ENCODE measurements around the gene PLK1.
A peak's percentile ranks its signal among the peaks of the same experiment; 100 is the strongest.

PLK1 gene

GRCh38 chr16:23668225-23668624 is 10.5 kb upstream of the PLK1 start:
- Mint-ChIP-seq H3K9me3 (no peaks in the 10 kb centered on the region), H3K27ac (no peak overlapping the region), H3K27me3 (no peaks in the 10 kb centered on the region), H3K36me3 (ENCODE audit: low read depth) (peaks cover 82% of the 10 kb centered on the region), H3K4me3 (no peak overlapping the region), H3K4me1 (ENCODE audit: low read depth) (peaks cover 22% of the 10 kb centered on the region)

GRCh38 chr16:23668873-23669272 is 9.8 kb upstream of the PLK1 start:
- peaks cover 84% of the 10 kb centered on the region for H3K36me3 Mint-ChIP-seq (ENCODE audit: low read depth)
- peaks cover 22% of the 10 kb centered on the region for H3K4me1 Mint-ChIP-seq (ENCODE audit: low read depth)
- H3K4me3 Mint-ChIP-seq: no peak overlapping the region
- H3K27me3 Mint-ChIP-seq: no peaks in the 10 kb centered on the region
- no peaks in the 10 kb centered on the region for H3K9me3 Mint-ChIP-seq
- H3K27ac Mint-ChIP-seq: no peak overlapping the region

- H3K4me3 Mint-ChIP-seq: no peak overlapping the region
Measured at GRCh38 chr16:23670137-23670776, 8.4 kb upstream of the PLK1 start.

GRCh38 chr16:23673971-23674614 is 4.6 kb upstream of the PLK1 start:
- H3K36me3 Mint-ChIP-seq (ENCODE audit: low read depth): peaks cover 33% of the 10 kb centered on the region
- no peak overlapping the region for H3K4me3 Mint-ChIP-seq

More at GRCh38 chr16:23670137-23670776, 8.4 kb upstream of the PLK1 start:
- peaks cover 70% of the 10 kb centered on the region for H3K36me3 Mint-ChIP-seq (ENCODE audit: low read depth)
- peak overlapping the region; percentile 36 for H3K27ac Mint-ChIP-seq
- no peaks in the 10 kb centered on the region for H3K9me3 Mint-ChIP-seq
- H3K4me1 Mint-ChIP-seq (ENCODE audit: low read depth): peaks cover 22% of the 10 kb centered on the region
- no peaks in the 10 kb centered on the region for H3K27me3 Mint-ChIP-seq

GRCh38 chr16:23676924-23677480 is 1.7 kb upstream of the PLK1 start:
- no peaks in the 10 kb centered on the region for H3K9me3 Mint-ChIP-seq
- peaks cover 19% of the 10 kb centered on the region for H3K4me1 Mint-ChIP-seq (ENCODE audit: low read depth)
- H3K27me3 Mint-ChIP-seq: no peaks in the 10 kb centered on the region
- no peak overlapping the region for H3K27ac Mint-ChIP-seq
- no peak overlapping the region for H3K4me3 Mint-ChIP-seq
- peaks cover 29% of the 10 kb centered on the region for H3K36me3 Mint-ChIP-seq (ENCODE audit: low read depth)

More at GRCh38 chr16:23673971-23674614, 4.6 kb upstream of the PLK1 start:
- no peaks in the 10 kb centered on the region for H3K9me3 Mint-ChIP-seq
- H3K4me1 Mint-ChIP-seq (ENCODE audit: low read depth): peaks cover 27% of the 10 kb centered on the region
- H3K27me3 Mint-ChIP-seq: no peaks in the 10 kb centered on the region
- no peak overlapping the region for H3K27ac Mint-ChIP-seq

GRCh38 chr16:23679274-23679985 is 741 bp downstream of the PLK1 start:
- Mint-ChIP-seq H3K9me3 (no peaks in the 10 kb centered on the region), H3K4me3 (peak overlapping the region; percentile 92), H3K27ac (peak overlapping the region; percentile 49), H3K27me3 (no peaks in the 10 kb centered on the region), H3K36me3 (ENCODE audit: low read depth) (peaks cover 35% of the 10 kb centered on the region), H3K4me1 (ENCODE audit: low read depth) (peaks cover 19% of the 10 kb centered on the region)

GRCh38 chr16:23679986-23680336 is 1.3 kb downstream of the PLK1 start:
- Mint-ChIP-seq H3K27ac (no peak overlapping the region), H3K4me1 (ENCODE audit: low read depth) (peaks cover 19% of the 10 kb centered on the region), H3K27me3 (no peaks in the 10 kb centered on the region), H3K4me3 (peak overlapping the region; percentile 92), H3K36me3 (ENCODE audit: low read depth) (peaks cover 38% of the 10 kb centered on the region), H3K9me3 (no peaks in the 10 kb centered on the region)

GRCh38 chr16:23682181-23682580 is 3.5 kb downstream of the PLK1 start:
- Mint-ChIP-seq H3K27ac (no peak overlapping the region), H3K36me3 (ENCODE audit: low read depth) (peaks cover 56% of the 10 kb centered on the region), H3K4me3 (no peak overlapping the region), H3K4me1 (ENCODE audit: low read depth) (peaks cover 19% of the 10 kb centered on the region), H3K9me3 (no peaks in the 10 kb centered on the region), H3K27me3 (no peaks in the 10 kb centered on the region)

- Mint-ChIP-seq H3K4me1 (ENCODE audit: low read depth) (peaks cover 10% of the 10 kb centered on the region), H3K9me3 (no peaks in the 10 kb centered on the region), H3K27ac (no peak overlapping the region), H3K4me3 (no peak overlapping the region), H3K27me3 (no peaks in the 10 kb centered on the region), H3K36me3 (ENCODE audit: low read depth) (peaks cover 69% of the 10 kb centered on the region)
Measured at GRCh38 chr16:23683487-23683886, 4.8 kb downstream of the PLK1 start.

- Mint-ChIP-seq H3K36me3 (ENCODE audit: low read depth) (peaks cover 61% of the 10 kb centered on the region), H3K27ac (no peak overlapping the region), H3K9me3 (no peaks in the 10 kb centered on the region), H3K4me3 (no peak overlapping the region), H3K4me1 (ENCODE audit: low read depth) (no peaks in the 10 kb centered on the region), H3K27me3 (no peaks in the 10 kb centered on the region)
Measured at GRCh38 chr16:23687034-23687808, 8.5 kb downstream of the PLK1 start.

GRCh38 chr16:23689442-23690187 is 10.9 kb downstream of the PLK1 start:
- no peak overlapping the region for H3K4me3 Mint-ChIP-seq
- no peaks in the 10 kb centered on the region for H3K27me3 Mint-ChIP-seq
- H3K4me1 Mint-ChIP-seq (ENCODE audit: low read depth): peaks cover 4% of the 10 kb centered on the region
- H3K36me3 Mint-ChIP-seq (ENCODE audit: low read depth): peaks cover 49% of the 10 kb centered on the region
- H3K27ac Mint-ChIP-seq: no peak overlapping the region
- H3K9me3 Mint-ChIP-seq: no peaks in the 10 kb centered on the region

- peaks cover 5% of the 10 kb centered on the region for H3K4me1 Mint-ChIP-seq (ENCODE audit: low read depth)
- no peak overlapping the region for H3K27ac Mint-ChIP-seq
- no peak overlapping the region for H3K4me3 Mint-ChIP-seq
- no peaks in the 10 kb centered on the region for H3K9me3 Mint-ChIP-seq
- peaks cover under 1% of the 10 kb centered on the region for H3K27me3 Mint-ChIP-seq
- H3K36me3 Mint-ChIP-seq (ENCODE audit: low read depth): peaks cover 41% of the 10 kb centered on the region
Measured at GRCh38 chr16:23690771-23691482, 12.2 kb downstream of the PLK1 start.

- H3K27me3 Mint-ChIP-seq: peaks cover 5% of the 10 kb centered on the region
- H3K36me3 Mint-ChIP-seq (ENCODE audit: low read depth): peaks cover 36% of the 10 kb centered on the region
- no peak overlapping the region for H3K4me3 Mint-ChIP-seq
- peaks cover 5% of the 10 kb centered on the region for H3K4me1 Mint-ChIP-seq (ENCODE audit: low read depth)
- H3K27ac Mint-ChIP-seq: no peak overlapping the region
- H3K9me3 Mint-ChIP-seq: no peaks in the 10 kb centered on the region
Measured at GRCh38 chr16:23691483-23692189, 12.9 kb downstream of the PLK1 start.

Measured in stimulated activated naive CD8-positive, alpha-beta T cell treated with anti-CD3 and anti-CD28 coated beads, Interleukin-15, Interleukin-2, amounts not matched to agents 100 ng/mL and 50 ng/mL, for 24 hours (primary cell).